Aorta (tissue), 5 donors: ENCODE results near the gene RAI1. TPM values are rescaled to one million over a fixed set of nuclear protein-coding genes. Genes with fewer than 3 reads are reported as not detected.

ENCODE experiments used
- ATAC-seq: fragments of 200-7000 bp; cut with Tn5 transposase; one replicate; pipeline ENCODE4 v1.9.1; 2022; ENCODE audit warnings: moderate library complexity; ENCODE audit not compliant: low FRiP score
- DNase-seq, 2 donors: peaks; one replicate each; pipeline ENCODE4 v3.0.0-alpha.2; 2020
- H3K27ac ChIP-seq, 2 donors: one replicate each; pipeline ENCODE4 v1.5.1; 2013; ENCODE audit warnings: low read length in 2 of 2, mild to moderate bottlenecking in 2 of 2, moderate library complexity in 2 of 2, control low read depth in 1 of 2, inconsistent platforms in 1 of 2, low read depth in 1 of 2
- H3K27me3 ChIP-seq, 2 donors: one replicate each; pipeline ENCODE4 v1.6.1; 2013; ENCODE audit warnings: control low read depth in 1 of 2, low read length in 1 of 2, mild to moderate bottlenecking in 1 of 2, moderate library complexity in 1 of 2; ENCODE audit not compliant: insufficient read depth in 2 of 2, control insufficient read depth in 1 of 2
- H3K36me3 ChIP-seq, 2 donors: one replicate each; pipeline ENCODE4 v1.6.1; 2013; ENCODE audit warnings: control low read depth in 1 of 2, low read length in 1 of 2, mild to moderate bottlenecking in 1 of 2; ENCODE audit not compliant: insufficient read depth in 2 of 2, control insufficient read depth in 1 of 2
- H3K4me1 ChIP-seq, 2 donors: one replicate each; pipeline ENCODE4 v1.6.1; 2013; ENCODE audit warnings: low read length in 2 of 2, control low read depth in 1 of 2, mild to moderate bottlenecking in 1 of 2, moderate library complexity in 1 of 2; ENCODE audit not compliant: insufficient read depth in 2 of 2, control insufficient read depth in 1 of 2
- H3K4me3 ChIP-seq, 2 donors: one replicate each; pipeline ENCODE4 v1.5.1; 2013; ENCODE audit warnings: low read length in 2 of 2, control low read depth in 1 of 2, mild to moderate bottlenecking in 1 of 2
- H3K9me3 ChIP-seq: one replicate; pipeline ENCODE4 v1.6.1; 2013; ENCODE audit warnings: mild to moderate bottlenecking, low read length; ENCODE audit not compliant: control insufficient read depth
- WGBS, 2 donors: extraction: QIAGEN DNeasy Blood & Tissue Kit; methylation state at CpG; one replicate each; pipeline ENCODE4 v1.1.7; 2013; 5-methylcytosine and 5-hydroxymethylcytosine counted together
- intact Hi-C, 2 donors: fragments of 100-400 bp; cut with DNase I; formaldehyde crosslinking; loops; one replicate each; pipeline versions ENCODE4 v1.14.2 to v1.15.0; 2022
- polyA plus RNA-seq, 2 donors: library from polyadenylated mRNA; stranded (reverse); fragments of 200-250 nt; gene quantifications; one replicate each; pipeline ENCODE4 v1.2.3, GENCODE V29; 2013
- total RNA-seq, 2 donors: library from RNA; stranded (reverse); fragmentation: NEBNext Ultra II Directional; extraction: Animal tissue kit (Norgen Biotek cat#: 25700); gene quantifications; one replicate each; pipeline ENCODE4 v1.2.1, GENCODE V29; 2021
- donor health status: healthy with polysubstance abuse.
- donor health status: Bipolar disorder and iron deficiency.
- donor health status: DM: no; HTN: no; CAD: no.
- donor health status: DM: no; HTN: no; CAD: no.
- donor health status: DM: yes; HTN: yes; CAD: no.

The RAI1 gene
- total and polyA plus RNA-seq, 4 donors: 2.0 to 35.8 (median 15.4) TPM

- Histone ChIP-seq H3K36me3 (no peaks in the 10 kb centered on the region), H3K9me3 (no peaks in the 10 kb centered on the region), H3K4me3 (no peak overlapping the region), H3K4me1 (no peaks in the 10 kb centered on the region), H3K27ac (no peak overlapping the region), H3K27me3 (no peaks in the 10 kb centered on the region)
- DNase-seq (peak in 1 of 2 donors; percentile 40), ATAC-seq (no peak)
- WGBS, 2 donors: 83 to 84% methylated on average over 13 of the region's 13 CpGs
- intact Hi-C loops: no loop called here
Measured at GRCh38 chr17:17845046-17845775, 164.0 kb downstream of the RAI1 start.

GRCh38 chr17:17846003-17846402 is 164.7 kb downstream of the RAI1 start:
- intact Hi-C loops: no loop called here

DNA sequence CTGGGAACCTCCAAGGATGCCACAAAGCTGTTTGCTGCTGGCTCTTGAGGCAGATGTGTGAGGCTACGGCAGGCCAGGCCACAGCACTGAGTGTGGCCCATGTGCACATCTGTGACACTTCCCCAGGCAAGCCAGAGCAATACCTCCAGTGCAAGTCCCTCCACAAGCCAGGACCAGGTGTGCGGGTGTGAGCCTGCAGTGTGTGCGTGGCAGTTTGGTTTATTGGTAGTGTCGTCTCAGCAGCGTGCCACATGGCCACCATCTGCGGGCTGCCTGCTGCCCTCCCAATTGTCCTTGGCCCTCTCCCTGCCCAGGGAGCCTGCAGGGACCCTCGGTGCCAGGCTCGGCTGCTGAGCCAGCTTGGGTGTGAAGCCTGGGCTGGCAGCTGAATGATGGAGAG is 165.4 kb downstream of the RAI1 start:
- ATAC-seq: no peak
- Histone ChIP-seq H3K4me3 (no peak overlapping the region), H3K27me3 (no peaks in the 10 kb centered on the region), H3K9me3 (no peaks in the 10 kb centered on the region), H3K27ac (no peak overlapping the region), H3K4me1 (no peaks in the 10 kb centered on the region), H3K36me3 (no peaks in the 10 kb centered on the region)
- intact Hi-C loops: no loop called here
- DNase-seq: no peak
- 86 to 90% methylated on average over 8 of the region's 8 CpGs for WGBS, 2 donors

More at GRCh38 chr17:17846003-17846402, 164.7 kb downstream of the RAI1 start:
- Histone ChIP-seq H3K4me1 (no peaks in the 10 kb centered on the region), H3K27ac (no peak overlapping the region), H3K36me3 (no peaks in the 10 kb centered on the region), H3K4me3 (no peak overlapping the region), H3K9me3 (no peaks in the 10 kb centered on the region), H3K27me3 (no peaks in the 10 kb centered on the region)
- no peak for DNase-seq
- ATAC-seq: no peak
- WGBS, 2 donors: 81 to 84% methylated on average over 8 of the region's 8 CpGs

DNA sequence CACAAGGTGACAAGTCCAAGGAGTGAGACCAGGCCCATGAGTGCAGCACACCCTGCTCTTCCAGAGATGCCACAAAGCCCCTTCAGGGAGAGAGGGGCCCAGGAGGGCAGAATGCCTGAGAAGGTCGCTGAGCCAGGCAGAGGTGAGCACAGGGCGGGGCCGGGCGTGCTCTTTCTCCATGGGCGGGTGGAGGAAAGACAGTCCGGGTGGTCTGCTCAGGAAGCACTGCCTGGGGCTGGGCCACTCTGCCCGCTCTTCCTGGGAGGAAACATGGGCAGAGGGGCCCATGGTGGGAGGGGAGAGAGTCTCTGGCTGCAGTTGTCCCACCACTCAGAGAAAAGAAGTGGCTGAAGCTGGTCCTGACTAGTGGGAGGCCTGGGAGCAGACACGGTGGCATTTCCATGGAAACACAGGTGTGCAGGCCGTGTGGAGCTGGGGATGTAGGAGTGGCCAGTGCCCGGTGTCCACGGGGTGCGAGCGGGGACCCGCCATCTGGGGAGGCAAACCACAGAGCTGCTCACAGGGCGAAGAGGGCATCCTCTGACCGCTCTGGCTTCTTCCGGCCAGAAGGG is 165.9 kb downstream of the RAI1 start:
- intact Hi-C loops: no loop called here
- no peaks in the 10 kb centered on the region for H3K4me1 ChIP-seq

DNA sequence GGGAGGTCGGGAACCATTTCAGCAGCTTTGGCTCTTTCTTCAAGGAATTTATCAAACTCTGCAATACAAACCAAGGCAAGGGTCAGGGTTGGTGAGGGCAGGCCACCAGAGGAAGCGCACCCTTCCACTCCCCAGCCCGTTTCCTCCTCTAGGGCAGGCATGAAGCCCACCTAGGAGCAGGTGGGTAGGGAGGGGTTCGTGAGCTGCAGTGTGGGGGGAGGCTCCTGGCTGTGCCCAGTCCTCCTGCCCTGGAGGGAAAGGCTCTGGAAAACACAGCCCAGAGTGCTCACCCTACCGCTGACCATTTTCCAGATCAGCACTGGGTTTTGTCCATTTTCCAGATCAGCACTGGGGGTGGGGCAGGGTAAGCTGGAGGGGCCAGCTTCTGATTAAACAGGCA is 166.5 kb downstream of the RAI1 start:
- no peak overlapping the region for H3K4me3 ChIP-seq
- intact Hi-C loops: no loop called here
- no peak for DNase-seq
- no peaks in the 10 kb centered on the region for H3K4me1 ChIP-seq
- no peak for ATAC-seq
- WGBS, 2 donors: 90 to 95% methylated on average over 5 of the region's 5 CpGs
- H3K9me3 ChIP-seq: no peaks in the 10 kb centered on the region
- H3K27me3 ChIP-seq: no peaks in the 10 kb centered on the region
- H3K27ac ChIP-seq: no peak overlapping the region
- H3K36me3 ChIP-seq: no peaks in the 10 kb centered on the region

More for the DNA sequence above, 165.9 kb downstream of the RAI1 start:
- Histone ChIP-seq H3K36me3 (no peaks in the 10 kb centered on the region), H3K27ac (no peak overlapping the region), H3K9me3 (no peaks in the 10 kb centered on the region), H3K27me3 (no peaks in the 10 kb centered on the region), H3K4me3 (no peak overlapping the region)
- 83 to 84% methylated on average over 17 of the region's 17 CpGs for WGBS, 2 donors
- DNase-seq (no peak), ATAC-seq (no peak)

- Histone ChIP-seq H3K27me3 (no peaks in the 10 kb centered on the region), H3K36me3 (no peaks in the 10 kb centered on the region), H3K27ac (peak overlapping the region in 1 of 2 donors; percentile 18), H3K4me3 (no peak overlapping the region), H3K4me1 (no peaks in the 10 kb centered on the region), H3K9me3 (no peaks in the 10 kb centered on the region)
- peak; percentile 19 for ATAC-seq
- 86 to 87% methylated on average over 10 of the region's 10 CpGs for WGBS, 2 donors
- intact Hi-C loops: no loop called here
- no peak for DNase-seq
Measured at GRCh38 chr17:17848311-17849082, 167.2 kb downstream of the RAI1 start.

DNA sequence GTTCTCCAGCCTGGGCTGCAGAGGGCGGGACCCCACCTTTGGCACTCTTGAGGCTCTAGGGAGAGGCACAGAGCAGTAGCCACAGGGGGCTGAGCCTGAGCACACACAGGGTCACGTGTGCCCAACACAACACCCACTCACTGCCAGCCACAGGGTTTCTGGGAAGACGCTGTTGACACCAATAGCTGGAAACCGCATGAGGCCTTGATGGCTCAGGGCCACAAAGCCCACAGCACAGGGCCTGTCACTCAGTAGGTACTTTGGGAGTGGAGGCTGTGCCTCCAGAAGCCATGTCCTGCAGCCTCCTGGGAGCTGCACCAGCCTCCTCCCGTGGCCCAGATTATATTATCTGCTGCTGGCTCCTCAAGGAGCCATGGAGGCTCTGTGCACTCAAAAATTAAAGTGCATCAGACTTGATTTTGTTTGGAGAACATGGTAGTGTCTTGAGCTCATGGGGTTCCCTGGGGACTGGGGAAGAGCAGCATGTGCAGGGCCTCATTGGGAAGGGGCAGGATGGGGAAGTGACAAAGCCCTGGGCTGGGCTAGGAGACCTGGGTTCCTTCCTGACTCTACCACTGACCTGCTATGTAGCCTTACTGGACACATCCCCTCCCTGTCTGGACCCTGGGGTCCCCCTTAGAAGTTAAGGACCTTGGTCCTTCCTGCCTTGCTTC is 168.0 kb downstream of the RAI1 start:
- Histone ChIP-seq H3K4me1 (no peaks in the 10 kb centered on the region), H3K27me3 (no peaks in the 10 kb centered on the region), H3K36me3 (no peaks in the 10 kb centered on the region), H3K27ac (no peak overlapping the region), H3K9me3 (no peaks in the 10 kb centered on the region), H3K4me3 (no peak overlapping the region)
- peak; percentile 75 for ATAC-seq
- WGBS, 2 donors: 16 to 18% methylated on average over 5 of the region's 5 CpGs
- peak; percentile 90 to 91 for DNase-seq
- intact Hi-C loops: no loop called here

DNA sequence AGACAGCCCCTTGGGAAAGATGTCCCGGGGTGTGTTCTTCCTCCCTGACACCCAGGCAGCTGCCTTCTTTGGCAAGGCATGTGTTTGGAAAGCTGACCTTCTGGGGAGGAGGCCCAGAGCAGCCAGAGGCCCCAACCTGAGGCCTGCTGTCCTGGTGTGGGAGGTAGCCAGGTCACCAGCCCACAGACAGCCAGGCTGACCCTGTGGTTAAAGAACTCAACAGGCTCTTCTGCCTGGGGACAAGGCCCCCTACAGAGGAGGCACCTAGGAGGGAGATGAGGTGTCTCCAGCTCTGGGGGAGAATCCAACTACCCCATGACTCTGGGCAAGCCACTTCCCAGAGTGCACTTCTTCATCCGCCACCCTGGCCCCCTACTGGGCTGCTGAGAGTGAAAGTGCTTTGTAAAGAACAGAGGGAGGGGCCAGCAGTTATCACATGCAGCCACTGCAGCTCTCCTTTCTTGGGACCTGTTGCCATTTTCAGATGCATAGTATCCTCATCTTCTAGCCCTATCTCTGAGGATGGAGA is 168.7 kb downstream of the RAI1 start:
- H3K4me1 ChIP-seq: peaks cover 0 to 3% of the 10 kb centered on the region in 2 donors
- H3K36me3 ChIP-seq: no peaks in the 10 kb centered on the region
- no peak overlapping the region for H3K27ac ChIP-seq
- H3K9me3 ChIP-seq: no peaks in the 10 kb centered on the region
- intact Hi-C loops: no loop called here
- 73 to 76% methylated on average over 2 of the region's 2 CpGs for WGBS, 2 donors
- H3K4me3 ChIP-seq: no peak overlapping the region
- no peaks in the 10 kb centered on the region for H3K27me3 ChIP-seq
- ATAC-seq: no peak
- peak in 1 of 2 donors; percentile 79 for DNase-seq
